Dermis microvascular lymphatic vessel endothelial cell (primary cell): ENCODE measurements around the gene FCSK. TPM values are rescaled to one million over a fixed set of nuclear protein-coding genes. Genes with fewer than 3 reads are reported as not detected.
"Not testable (repeated sequence)": the region's sequence is repeated elsewhere in the genome, so short reads cannot be mapped to it uniquely, and the experiment has no call there.

ENCODE experiments used
- DNase-seq, 2 donors: peaks; one replicate each; pipeline versions ENCODE4 v3.0.0 to v3.0.0-alpha.2; 2010; ENCODE audit warnings: low read depth in 2 of 2
- total RNA-seq: library from RNA; depleted of rRNA; stranded (reverse); fragments of >200 nt; gene quantifications from 2 replicates; pipeline ENCODE4 v1.2.1, GENCODE V29; 2014

FCSK gene
- 7.4 and 11.9 TPM in 2 replicates for total RNA-seq

GRCh38 chr16:70454222-70455034, at the start of gene FCSK:
TSS of gene FCSK (plus strand) at chr16:70454595. CDS start at chr16:70463191, 8,596 bp downstream.
- peak; percentile 68 to 71 for DNase-seq

- DNase-seq: not testable (repeated sequence)
Observed at GRCh38 chr16:70406104-70406503, 48.3 kb upstream of the FCSK start.

- DNase-seq: no peak
Observed at GRCh38 chr16:70407811-70408274, 46.6 kb upstream of the FCSK start.

GRCh38 chr16:70410734-70411133, 43.7 kb upstream of the FCSK start:
- peak in 1 of 2 donors; percentile 37 for DNase-seq

- no peak for DNase-seq
Observed at GRCh38 chr16:70412385-70412784, 42.0 kb upstream of the FCSK start.

- not testable (repeated sequence) for DNase-seq
Observed at GRCh38 chr16:70413572-70413971, 40.8 kb upstream of the FCSK start.

GRCh38 chr16:70416748-70417616, 37.4 kb upstream of the FCSK start:
- no peak for DNase-seq

GRCh38 chr16:70417661-70418060, 36.7 kb upstream of the FCSK start:
- no peak for DNase-seq

- DNase-seq: no peak
Observed at GRCh38 chr16:70418274-70418992, 36.0 kb upstream of the FCSK start.

- no peak for DNase-seq
Observed at GRCh38 chr16:70418993-70419318, 35.4 kb upstream of the FCSK start.

GRCh38 chr16:70419384-70420327, 34.7 kb upstream of the FCSK start:
- DNase-seq: no peak

- DNase-seq: no peak
Observed at GRCh38 chr16:70421014-70421413, 33.4 kb upstream of the FCSK start.

- DNase-seq: no peak
Observed at GRCh38 chr16:70421473-70422311, 32.7 kb upstream of the FCSK start.

- no peak for DNase-seq
Observed at GRCh38 chr16:70422543-70422942, 31.9 kb upstream of the FCSK start.

- DNase-seq: no peak
Observed at GRCh38 chr16:70427786-70428177, 26.6 kb upstream of the FCSK start.

GRCh38 chr16:70428178-70428998, 26.0 kb upstream of the FCSK start:
- peak; percentile 87 to 97 for DNase-seq

GRCh38 chr16:70429888-70430666, 24.3 kb upstream of the FCSK start:
- DNase-seq: peak in 1 of 2 donors; percentile 17
